C1 segment of cervical spinal cord (tissue), 14 donors: ENCODE measurements around the gene SYCP2.
"Not testable (repeated sequence)": the region's sequence is repeated elsewhere in the genome, so short reads cannot be mapped to it uniquely, and the experiment has no call there.

ENCODE experiments used
- DNase-seq, 14 donors: peaks; one replicate each; lab custom pipeline; 2025; lab: John Stamatoyannopoulos, UW

SYCP2 gene

GRCh38 chr20:59933296-59933848 is at the start of gene SYCP2:
TSS of gene SYCP2 (minus strand) at chr20:59933637. CDS start at chr20:59922413, 11,224 bp downstream.
- peak in 4 of 14 donors; percentile 46 to 80 (median 66) for DNase-seq

- no peak for DNase-seq
Observed at GRCh38 chr20:59983076-59983475, 49.6 kb upstream of the SYCP2 start.

- DNase-seq: peak in 8 of 14 donors; percentile 15 to 51 (median 41)
Observed at GRCh38 chr20:59977086-59977485, 43.6 kb upstream of the SYCP2 start.

- DNase-seq: no peak
Observed at GRCh38 chr20:59976156-59976782, 42.8 kb upstream of the SYCP2 start.

GRCh38 chr20:59972037-59972801 is 38.8 kb upstream of the SYCP2 start:
- no peak for DNase-seq

- DNase-seq: no peak
Observed at GRCh38 chr20:59971428-59971827, 38.0 kb upstream of the SYCP2 start.

GRCh38 chr20:59966428-59966827 is 33.0 kb upstream of the SYCP2 start:
- DNase-seq: peak in 4 of 14 donors; percentile 12 to 14 (median 14)

GRCh38 chr20:59962155-59962554 is 28.7 kb upstream of the SYCP2 start:
- no peak for DNase-seq

GRCh38 chr20:59961423-59961822 is 28.0 kb upstream of the SYCP2 start:
- no peak for DNase-seq

GRCh38 chr20:59958626-59959025 is 25.2 kb upstream of the SYCP2 start:
- DNase-seq: no peak

GRCh38 chr20:59958123-59958522 is 24.7 kb upstream of the SYCP2 start, which contains the start of gene CDH26:
TSS of gene CDH26 (plus strand) at chr20:59958423. CDS start at chr20:59958727, 304 bp downstream.
- no peak for DNase-seq

- not testable (repeated sequence) for DNase-seq
Observed at GRCh38 chr20:59957568-59957967, 24.1 kb upstream of the SYCP2 start.

- peak in 1 of 14 donors; percentile 19 for DNase-seq
Observed at GRCh38 chr20:59955131-59955796, 21.8 kb upstream of the SYCP2 start.

- DNase-seq: no peak
Observed at GRCh38 chr20:59954718-59955117, 21.3 kb upstream of the SYCP2 start.

- no peak for DNase-seq
Observed at GRCh38 chr20:59949911-59950310, 16.5 kb upstream of the SYCP2 start.

- peak in 1 of 14 donors; percentile 8 for DNase-seq
Observed at GRCh38 chr20:59948828-59949720, 15.6 kb upstream of the SYCP2 start.

GRCh38 chr20:59948212-59948611 is 14.8 kb upstream of the SYCP2 start:
- no peak for DNase-seq

- no peak for DNase-seq
Observed at GRCh38 chr20:59947376-59947775, 13.9 kb upstream of the SYCP2 start.

- no peak for DNase-seq
Observed at GRCh38 chr20:59945731-59946130, 12.3 kb upstream of the SYCP2 start.

GRCh38 chr20:59945175-59945574 is 11.7 kb upstream of the SYCP2 start:
- DNase-seq: no peak

- DNase-seq: no peak
Observed at GRCh38 chr20:59944726-59945125, 11.3 kb upstream of the SYCP2 start.
